WTC11 (cell line): ENCODE measurements around the gene SCEL.

ENCODE experiments used
- CREB1 ChIP-seq: sonication (generic); formaldehyde crosslinking; IDR thresholded peaks from 2 replicates; pipeline ENCODE4 v1.8.0; 2023; ENCODE audit warnings: mild to moderate bottlenecking, missing genetic modification reagents
- CTCF ChIP-seq: fragments of 200-600 bp; IDR thresholded peaks from 2 replicates; pipeline ENCODE4 v1.8.0; 2022; ENCODE audit warnings: antibody characterized with exemption
- NFYB ChIP-seq: sonication (generic); formaldehyde crosslinking; conservative IDR thresholded peaks from 2 replicates; pipeline ENCODE4 v1.8.0; 2022; ENCODE audit warnings: low read depth, missing genetic modification reagents
- PRDM15 ChIP-seq: sonication (generic); formaldehyde crosslinking; IDR thresholded peaks from 2 replicates; pipeline ENCODE4 v1.8.0; 2022; ENCODE audit warnings: missing genetic modification reagents
- TEAD4 ChIP-seq: sonication (generic); formaldehyde crosslinking; IDR thresholded peaks from 2 replicates; pipeline ENCODE4 v1.8.0; 2022; ENCODE audit warnings: mild to moderate bottlenecking, missing genetic modification reagents
- ZNF416 ChIP-seq: fragments of 250-450 bp; sonication (Bioruptor Pico); IDR thresholded peaks from 2 replicates; pipeline ENCODE4 v1.9.0; 2021; ENCODE audit warnings: mild to moderate bottlenecking, inconsistent platforms
- TF ChIP-seq, protein P1 (sequence below): sonication (generic); formaldehyde crosslinking; IDR thresholded peaks from 2 replicates; pipeline ENCODE4 v1.8.0; 2022; ENCODE audit warnings: mild to moderate bottlenecking, missing genetic modification reagents
- TF ChIP-seq, protein P2 (sequence below): sonication (generic); formaldehyde crosslinking; IDR thresholded peaks from 2 replicates; pipeline ENCODE4 v1.8.1; 2023; ENCODE audit warnings: mild to moderate bottlenecking, moderate library complexity, missing genetic modification reagents

GRCh38 chr13:77528414-77528813 is 7.1 kb upstream of the SCEL start:
- no peak for TF ChIP-seq PRDM15 (CRISPR knock-in tag)
- no peak for TF ChIP-seq CTCF
- TF ChIP-seq, protein P1, sequence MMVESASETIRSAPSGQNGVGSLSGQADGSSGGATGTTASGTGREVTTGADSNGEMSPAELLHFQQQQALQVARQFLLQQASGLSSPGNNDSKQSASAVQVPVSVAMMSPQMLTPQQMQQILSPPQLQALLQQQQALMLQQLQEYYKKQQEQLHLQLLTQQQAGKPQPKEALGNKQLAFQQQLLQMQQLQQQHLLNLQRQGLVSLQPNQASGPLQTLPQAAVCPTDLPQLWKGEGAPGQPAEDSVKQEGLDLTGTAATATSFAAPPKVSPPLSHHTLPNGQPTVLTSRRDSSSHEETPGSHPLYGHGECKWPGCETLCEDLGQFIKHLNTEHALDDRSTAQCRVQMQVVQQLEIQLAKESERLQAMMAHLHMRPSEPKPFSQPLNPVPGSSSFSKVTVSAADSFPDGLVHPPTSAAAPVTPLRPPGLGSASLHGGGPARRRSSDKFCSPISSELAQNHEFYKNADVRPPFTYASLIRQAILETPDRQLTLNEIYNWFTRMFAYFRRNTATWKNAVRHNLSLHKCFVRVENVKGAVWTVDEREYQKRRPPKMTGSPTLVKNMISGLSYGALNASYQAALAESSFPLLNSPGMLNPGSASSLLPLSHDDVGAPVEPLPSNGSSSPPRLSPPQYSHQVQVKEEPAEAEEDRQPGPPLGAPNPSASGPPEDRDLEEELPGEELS (CRISPR knock-in tag) = no peak
- TF ChIP-seq TEAD4 (CRISPR knock-in tag) = no peak
- no peak for TF ChIP-seq NFYB (CRISPR knock-in tag)
- TF ChIP-seq, protein P2, sequence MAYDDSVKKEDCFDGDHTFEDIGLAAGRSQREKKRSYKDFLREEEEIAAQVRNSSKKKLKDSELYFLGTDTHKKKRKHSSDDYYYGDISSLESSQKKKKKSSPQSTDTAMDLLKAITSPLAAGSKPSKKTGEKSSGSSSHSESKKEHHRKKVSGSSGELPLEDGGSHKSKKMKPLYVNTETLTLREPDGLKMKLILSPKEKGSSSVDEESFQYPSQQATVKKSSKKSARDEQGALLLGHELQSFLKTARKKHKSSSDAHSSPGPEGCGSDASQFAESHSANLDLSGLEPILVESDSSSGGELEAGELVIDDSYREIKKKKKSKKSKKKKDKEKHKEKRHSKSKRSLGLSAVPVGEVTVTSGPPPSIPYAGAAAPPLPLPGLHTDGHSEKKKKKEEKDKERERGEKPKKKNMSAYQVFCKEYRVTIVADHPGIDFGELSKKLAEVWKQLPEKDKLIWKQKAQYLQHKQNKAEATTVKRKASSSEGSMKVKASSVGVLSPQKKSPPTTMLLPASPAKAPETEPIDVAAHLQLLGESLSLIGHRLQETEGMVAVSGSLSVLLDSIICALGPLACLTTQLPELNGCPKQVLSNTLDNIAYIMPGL = no peak
- no peak for TF ChIP-seq CREB1 (CRISPR knock-in tag)
- TF ChIP-seq ZNF416 (CRISPR knock-in tag) = no peak
